Raji (cell line): ENCODE results near the gene EXOC5.

Experiments used
- POLR2A ChIP-seq: IDR thresholded peaks from 2 replicates; pipeline ENCODE4 v1.6.1; 2011; ENCODE audit warnings: low read depth, low read length, control low read depth; ENCODE audit not compliant: insufficient read depth

The EXOC5 gene

GRCh38 chr14:57205938-57206337 is 62.8 kb downstream of the EXOC5 start:
- no peak for TF ChIP-seq POLR2A

- TF ChIP-seq POLR2A = no peak
These were observed 68.8 kb downstream of the EXOC5 start for GRCh38 chr14:57199921-57200320.

GRCh38 chr14:57189070-57189469 is 79.6 kb downstream of the EXOC5 start:
- no peak for TF ChIP-seq POLR2A

- TF ChIP-seq POLR2A = no peak
These were observed 85.8 kb downstream of the EXOC5 start for GRCh38 chr14:57182760-57183503.

- TF ChIP-seq POLR2A = no peak
These were observed 89.4 kb downstream of the EXOC5 start for GRCh38 chr14:57179273-57179672.

GRCh38 chr14:57174466-57174865 is 94.2 kb downstream of the EXOC5 start:
- TF ChIP-seq POLR2A = no peak

- no peak for TF ChIP-seq POLR2A
These were observed 96.8 kb downstream of the EXOC5 start for GRCh38 chr14:57171903-57172302.

- TF ChIP-seq POLR2A = no peak
These were observed 97.3 kb downstream of the EXOC5 start for GRCh38 chr14:57171363-57171762.

GRCh38 chr14:57169901-57170300 is 98.8 kb downstream of the EXOC5 start:
- TF ChIP-seq POLR2A = no peak

GRCh38 chr14:57168138-57168679 is 100.5 kb downstream of the EXOC5 start:
- TF ChIP-seq POLR2A = no peak

- no peak for TF ChIP-seq POLR2A
These were observed 107.0 kb downstream of the EXOC5 start for GRCh38 chr14:57161583-57162234.

- TF ChIP-seq POLR2A = no peak
These were observed 108.4 kb downstream of the EXOC5 start for GRCh38 chr14:57160333-57160732.

GRCh38 chr14:57153286-57153685 is 115.4 kb downstream of the EXOC5 start:
- TF ChIP-seq POLR2A = no peak
